PC-9 (cell line): ENCODE measurements around the gene DHRS13. TPM values are rescaled to one million over a fixed set of nuclear protein-coding genes. Genes with fewer than 3 reads are reported as not detected.
A peak's percentile ranks its signal among the peaks of the same experiment; 100 is the strongest.
"Not testable (repeated sequence)": the region's sequence is repeated elsewhere in the genome, so short reads cannot be mapped to it uniquely, and the experiment has no call there.

Experiments
- BruUV-seq: library from RNA; stranded (reverse); fragments of 400-500 nt; replicated peaks from 2 replicates; lab custom pipeline; 2021; lab: Mats Ljungman, UMichigan
- CTCF ChIA-PET: fragments of 300-600 bp; sonication (Branson Sonifier 250); formaldehyde crosslinking; loops from one replicate; lab custom pipeline; 2022; ENCODE audit warnings: antibody characterized with exemption; lab: Charles Lee
- POLR2A ChIA-PET: fragments of 300-600 bp; sonication (Branson Sonifier 250); formaldehyde crosslinking; loops from one replicate; lab custom pipeline; 2022; ENCODE audit warnings: antibody characterized with exemption; ENCODE audit not compliant: unreplicated experiment; lab: Charles Lee
- DNase-seq, 2 experiments: peaks; one replicate each; pipeline versions ENCODE4 v3.0.0 to v3.0.0-alpha.2; 2015 to 2022; ENCODE audit warnings: mixed read lengths in 1 of 2
- H2AFZ ChIP-seq: fragments of 200-600 bp; sonication (generic); 2 replicates; pipeline ENCODE4 v1.8.1; 2017; ENCODE audit warnings: antibody characterized with exemption
- H3F3A ChIP-seq: fragments of 200-600 bp; sonication (generic); 2 replicates; pipeline ENCODE4 v1.8.1; 2017; ENCODE audit warnings: antibody characterized with exemption, mild to moderate bottlenecking, low read depth; ENCODE audit not compliant: insufficient read depth
- H3K27ac ChIP-seq: fragments of 200-600 bp; sonication (generic); 2 replicates; pipeline ENCODE4 v1.6.1; 2016; ENCODE audit warnings: mixed run types
- H3K27me3 ChIP-seq: fragments of 200-600 bp; sonication (generic); 2 replicates; pipeline ENCODE4 v1.6.1; 2016; ENCODE audit warnings: low read depth, mixed run types; ENCODE audit not compliant: insufficient read depth
- H3K36me3 ChIP-seq: fragments of 200-600 bp; sonication (generic); 2 replicates; pipeline ENCODE4 v1.6.1; 2016; ENCODE audit warnings: low read depth, mixed run types
- H3K4me1 ChIP-seq: fragments of 200-600 bp; sonication (generic); replicated peaks from 2 replicates; pipeline ENCODE4 v1.6.1; 2016; ENCODE audit warnings: mixed run types; ENCODE audit not compliant: insufficient read depth
- H3K4me2 ChIP-seq: fragments of 200-600 bp; sonication (generic); 2 replicates; pipeline ENCODE4 v1.6.1; 2017; ENCODE audit warnings: mixed run types
- H3K4me3 ChIP-seq: fragments of 200-600 bp; sonication (generic); 2 replicates; pipeline ENCODE4 v1.6.1; 2016; ENCODE audit warnings: mixed run types
- H3K79me2 ChIP-seq: fragments of 200-600 bp; sonication (generic); 2 replicates; pipeline ENCODE4 v1.6.1; 2017; ENCODE audit warnings: low read depth, mixed run types
- H3K9me2 ChIP-seq: fragments of 200-600 bp; sonication (generic); 2 replicates; pipeline ENCODE4 v1.8.1; 2017; ENCODE audit warnings: mild to moderate bottlenecking; ENCODE audit not compliant: insufficient read depth
- H3K9me3 ChIP-seq: fragments of 200-600 bp; sonication (generic); 2 replicates; pipeline ENCODE4 v1.8.1; 2016; ENCODE audit warnings: low read depth; ENCODE audit not compliant: insufficient read depth
- H4K20me1 ChIP-seq: fragments of 200-600 bp; sonication (generic); 2 replicates; pipeline ENCODE4 v1.8.1; 2017; ENCODE audit not compliant: insufficient read depth
- CTCF ChIP-seq: fragments of 200-600 bp; sonication (generic); conservative IDR thresholded peaks from 2 replicates; pipeline ENCODE4 v1.6.1; 2017; ENCODE audit warnings: mixed run types, antibody characterized with exemption, mild to moderate bottlenecking, moderate library complexity
- EZH2 ChIP-seq: fragments of 200-600 bp; sonication (generic); IDR thresholded peaks from 2 replicates; pipeline ENCODE4 v1.8.0; 2017; ENCODE audit warnings: antibody characterized with exemption, low read depth
- intact Hi-C: fragments of 100-400 bp; cut with micrococcal nuclease; formaldehyde crosslinking; loops from one replicate; pipeline ENCODE4 v1.10.0; 2022; ENCODE audit not compliant: unreplicated experiment
- microRNA-seq: library from miRNA; unstranded; fragments of <30 nt; microRNA quantifications from one replicate; pipeline ENCODE4 v1.2.0, GENCODE V29; 2021; ENCODE audit warnings: borderline number of aligned reads, borderline replicate concordance
- total RNA-seq: library from RNA; stranded (reverse); gene quantifications from 2 replicates; pipeline ENCODE4 v1.2.3, GENCODE V29; 2021

The DHRS13 gene
- total RNA-seq, 1 experiment from 2014 or later: 15.8 TPM

DNA sequence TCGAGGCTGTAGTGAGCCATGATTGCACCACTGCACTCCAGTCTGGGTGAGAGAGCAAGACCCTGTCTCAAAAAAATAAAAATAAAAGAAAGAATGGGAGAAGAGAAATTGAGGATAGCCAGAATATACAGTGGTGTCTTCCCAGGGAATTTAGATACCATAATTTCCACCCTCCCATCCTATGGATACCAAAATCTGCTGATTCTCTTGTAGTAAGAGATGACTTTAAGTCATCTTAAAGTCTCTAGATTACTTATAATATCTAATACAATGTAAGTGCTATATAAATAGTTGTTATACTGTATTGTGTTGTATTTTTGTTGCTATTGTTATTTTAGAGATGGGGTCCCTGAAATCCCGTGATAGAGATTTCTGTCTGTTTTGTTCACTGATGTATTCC lies 49.6 kb downstream of the DHRS13 start:
- Histone ChIP-seq H3K4me1 (peaks cover 5% of the 10 kb centered on the region; the same call in 1 of the 2 replicates), H3K79me2 (peaks cover 15% of the 10 kb centered on the region), H3K4me3 (no peak overlapping the region), H3K36me3 (no peaks in the 10 kb centered on the region), H3K9me3 (no peaks in the 10 kb centered on the region), H3F3A (no peaks in the 10 kb centered on the region; the same call in 1 of the 2 replicates), H3K27ac (no peak overlapping the region), H3K4me2 (no peak overlapping the region), H3K27me3 (no peaks in the 10 kb centered on the region), H3K9me2 (no peaks in the 10 kb centered on the region), H4K20me1 (no peaks in the 10 kb centered on the region), H2AFZ (no peak overlapping the region)
- POLR2A ChIA-PET: no interaction called here
- CTCF ChIA-PET: no interaction called here
- intact Hi-C loops: no loop called here
- DNase-seq: no peak
- no peak for TF ChIP-seq EZH2
- TF ChIP-seq CTCF: no peak
- no TSS peak for BruUV-seq

GRCh38 chr17:28849281-28849680 lies 53.6 kb downstream of the DHRS13 start:
- Histone ChIP-seq H3K36me3 (no peaks in the 10 kb centered on the region), H3K4me1 (no peaks in the 10 kb centered on the region; the same call in 1 of the 2 replicates), H3K4me3 (no peak overlapping the region), H3K9me3 (no peaks in the 10 kb centered on the region), H3K27me3 (no peaks in the 10 kb centered on the region), H3K79me2 (no peaks in the 10 kb centered on the region), H4K20me1 (no peaks in the 10 kb centered on the region), H2AFZ (no peak overlapping the region), H3K4me2 (no peak overlapping the region), H3K27ac (no peak overlapping the region), H3F3A (peaks cover 6% of the 10 kb centered on the region; the same call in 1 of the 2 replicates), H3K9me2 (no peaks in the 10 kb centered on the region)
- no TSS peak for BruUV-seq
- ChIA-PET POLR2A (no interaction called here), CTCF (interaction anchor here (0.6 to 0.7 kb wide), 2 partner anchors 10 to 199 kb away, joined by 4 to 5 read pairs; no protein-coding TSS in a partner anchor)
- no peak for DNase-seq
- TF ChIP-seq CTCF (no peak), EZH2 (no peak)
- intact Hi-C loops: no loop called here

DNA sequence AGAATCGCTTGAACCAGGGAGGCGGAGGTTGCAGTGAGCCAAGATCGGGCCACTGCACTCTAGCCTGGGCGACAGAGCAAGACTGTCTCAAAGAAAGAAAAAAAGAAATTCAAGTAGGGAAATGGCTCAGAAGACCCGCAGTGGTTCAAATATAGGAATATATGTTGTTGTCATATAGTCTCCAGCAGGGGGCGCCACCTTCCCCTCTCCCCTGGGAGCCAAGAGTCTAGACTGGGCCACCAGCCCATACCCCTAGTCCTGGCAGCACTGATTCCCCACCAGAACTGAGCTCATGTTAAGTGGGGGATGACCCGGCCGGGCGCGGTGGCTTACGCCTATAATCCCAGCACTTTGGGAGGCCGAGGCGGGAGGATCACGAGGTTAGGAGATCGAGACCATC lies 54.2 kb downstream of the DHRS13 start:
- H3K4me1 ChIP-seq, DNase-seq, H4K20me1 ChIP-seq, H3K36me3 ChIP-seq, H3K9me2 ChIP-seq, intact Hi-C loops, H3K27me3 ChIP-seq, POLR2A ChIA-PET, BruUV-seq, H3K9me3 ChIP-seq, H3K4me3 ChIP-seq, H3K27ac ChIP-seq, H2AFZ ChIP-seq, H3K79me2 ChIP-seq, H3K4me2 ChIP-seq: not testable (repeated sequence)
- peak; percentile 70 for TF ChIP-seq CTCF
- CTCF ChIA-PET: interaction anchor here (0.6 to 0.7 kb wide), 2 partner anchors 10 to 199 kb away, joined by 4 to 5 read pairs; no protein-coding TSS in a partner anchor
- H3F3A ChIP-seq: peaks cover 13% of the 10 kb centered on the region; the same call in 1 of the 2 replicates

Small RNAs within 50 kb of the gene (microRNA-seq; reads per million reads assigned to microRNA genes)
- gene MIR451B: not detected

Other genes with a start within 250 kb of the DHRS13 start
- gene SDF2, start 241.2 kb downstream of the DHRS13 start, total RNA-seq: 38.9 and 43.7 TPM in 2 replicates
- gene SUPT6H, start 240.9 kb downstream of the DHRS13 start, total RNA-seq: 46.7 and 63.3 TPM in 2 replicates
- gene PROCA1, start 191.2 kb downstream of the DHRS13 start, total RNA-seq: 14.2 and 15.8 TPM in 2 replicates
- gene RAB34, start 185.2 kb downstream of the DHRS13 start, total RNA-seq: 161 and 174 TPM in 2 replicates
- 1,474 and 1,510 TPM in 2 replicates for gene RPL23A, start 183.1 kb downstream of the DHRS13 start, total RNA-seq
- 14.7 and 19.4 TPM in 2 replicates for gene TLCD1, start 176.8 kb downstream of the DHRS13 start, total RNA-seq
- gene NEK8, start 174.3 kb downstream of the DHRS13 start, total RNA-seq: 11.5 and 12.1 TPM in 2 replicates
- 159 and 169 TPM in 2 replicates for gene TRAF4, start 159.1 kb downstream of the DHRS13 start, total RNA-seq
- gene FAM222B, start 60.3 kb downstream of the DHRS13 start, total RNA-seq: 14.2 and 26.4 TPM in 2 replicates
- 47.1 and 56.6 TPM in 2 replicates for gene ERAL1, start 48.1 kb downstream of the DHRS13 start, total RNA-seq
- 118 and 128 TPM in 2 replicates for gene FLOT2, start 5.3 kb downstream of the DHRS13 start, total RNA-seq
- 36.0 and 48.4 TPM in 2 replicates for gene PHF12, start 48.4 kb upstream of the DHRS13 start, total RNA-seq
- not detected in 2 replicates for gene SEZ6, start 103.0 kb upstream of the DHRS13 start, total RNA-seq
- gene PIPOX, start 140.1 kb upstream of the DHRS13 start, total RNA-seq: 2.8 TPM in 2 replicates